Neural cell (in vitro differentiated cells): ENCODE measurements around the gene SMS.

ENCODE experiments used
- TF ChIP-seq, protein P1 (sequence below): IDR thresholded peaks from 2 replicates; pipeline ENCODE4 v1.6.1; 2012; ENCODE audit warnings: borderline replicate concordance
- TF ChIP-seq, protein P2 (sequence below): fragments of 450-650 bp; IDR thresholded peaks from 2 replicates; pipeline ENCODE4 v1.5.1; 2014; ENCODE audit warnings: antibody characterized with exemption, mild to moderate bottlenecking, moderate library complexity; ENCODE audit not compliant: poor library complexity, severe bottlenecking

DNA sequence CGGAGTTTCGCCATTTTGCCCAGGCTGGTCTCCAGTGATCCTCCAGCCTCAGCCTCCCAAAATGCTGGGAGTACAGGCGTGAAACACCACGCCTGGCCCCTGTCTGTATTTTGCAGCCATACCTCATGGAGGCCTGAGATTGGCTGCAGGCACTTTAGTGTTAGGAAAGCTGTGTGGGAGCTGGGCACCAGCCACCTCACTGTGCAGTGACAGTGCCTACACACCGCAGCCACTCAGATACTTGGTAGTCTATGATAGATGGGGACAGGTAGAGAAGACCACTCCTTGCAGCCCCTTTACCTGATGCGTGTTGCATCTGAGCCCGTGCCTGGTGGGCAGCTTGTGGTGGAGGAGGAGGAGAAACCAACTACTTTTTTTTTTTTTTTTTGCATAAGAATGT is 16.3 kb downstream of the SMS start:
- TF ChIP-seq, protein P1, sequence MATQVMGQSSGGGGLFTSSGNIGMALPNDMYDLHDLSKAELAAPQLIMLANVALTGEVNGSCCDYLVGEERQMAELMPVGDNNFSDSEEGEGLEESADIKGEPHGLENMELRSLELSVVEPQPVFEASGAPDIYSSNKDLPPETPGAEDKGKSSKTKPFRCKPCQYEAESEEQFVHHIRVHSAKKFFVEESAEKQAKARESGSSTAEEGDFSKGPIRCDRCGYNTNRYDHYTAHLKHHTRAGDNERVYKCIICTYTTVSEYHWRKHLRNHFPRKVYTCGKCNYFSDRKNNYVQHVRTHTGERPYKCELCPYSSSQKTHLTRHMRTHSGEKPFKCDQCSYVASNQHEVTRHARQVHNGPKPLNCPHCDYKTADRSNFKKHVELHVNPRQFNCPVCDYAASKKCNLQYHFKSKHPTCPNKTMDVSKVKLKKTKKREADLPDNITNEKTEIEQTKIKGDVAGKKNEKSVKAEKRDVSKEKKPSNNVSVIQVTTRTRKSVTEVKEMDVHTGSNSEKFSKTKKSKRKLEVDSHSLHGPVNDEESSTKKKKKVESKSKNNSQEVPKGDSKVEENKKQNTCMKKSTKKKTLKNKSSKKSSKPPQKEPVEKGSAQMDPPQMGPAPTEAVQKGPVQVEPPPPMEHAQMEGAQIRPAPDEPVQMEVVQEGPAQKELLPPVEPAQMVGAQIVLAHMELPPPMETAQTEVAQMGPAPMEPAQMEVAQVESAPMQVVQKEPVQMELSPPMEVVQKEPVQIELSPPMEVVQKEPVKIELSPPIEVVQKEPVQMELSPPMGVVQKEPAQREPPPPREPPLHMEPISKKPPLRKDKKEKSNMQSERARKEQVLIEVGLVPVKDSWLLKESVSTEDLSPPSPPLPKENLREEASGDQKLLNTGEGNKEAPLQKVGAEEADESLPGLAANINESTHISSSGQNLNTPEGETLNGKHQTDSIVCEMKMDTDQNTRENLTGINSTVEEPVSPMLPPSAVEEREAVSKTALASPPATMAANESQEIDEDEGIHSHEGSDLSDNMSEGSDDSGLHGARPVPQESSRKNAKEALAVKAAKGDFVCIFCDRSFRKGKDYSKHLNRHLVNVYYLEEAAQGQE = no peak
- TF ChIP-seq, protein P2, sequence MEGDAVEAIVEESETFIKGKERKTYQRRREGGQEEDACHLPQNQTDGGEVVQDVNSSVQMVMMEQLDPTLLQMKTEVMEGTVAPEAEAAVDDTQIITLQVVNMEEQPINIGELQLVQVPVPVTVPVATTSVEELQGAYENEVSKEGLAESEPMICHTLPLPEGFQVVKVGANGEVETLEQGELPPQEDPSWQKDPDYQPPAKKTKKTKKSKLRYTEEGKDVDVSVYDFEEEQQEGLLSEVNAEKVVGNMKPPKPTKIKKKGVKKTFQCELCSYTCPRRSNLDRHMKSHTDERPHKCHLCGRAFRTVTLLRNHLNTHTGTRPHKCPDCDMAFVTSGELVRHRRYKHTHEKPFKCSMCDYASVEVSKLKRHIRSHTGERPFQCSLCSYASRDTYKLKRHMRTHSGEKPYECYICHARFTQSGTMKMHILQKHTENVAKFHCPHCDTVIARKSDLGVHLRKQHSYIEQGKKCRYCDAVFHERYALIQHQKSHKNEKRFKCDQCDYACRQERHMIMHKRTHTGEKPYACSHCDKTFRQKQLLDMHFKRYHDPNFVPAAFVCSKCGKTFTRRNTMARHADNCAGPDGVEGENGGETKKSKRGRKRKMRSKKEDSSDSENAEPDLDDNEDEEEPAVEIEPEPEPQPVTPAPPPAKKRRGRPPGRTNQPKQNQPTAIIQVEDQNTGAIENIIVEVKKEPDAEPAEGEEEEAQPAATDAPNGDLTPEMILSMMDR = no peak
